BE2C (cell line): ENCODE measurements around the gene RMND1.

ENCODE experiments used
- DNase-seq: peaks from one replicate; pipeline ENCODE4 v3.0.0-alpha.2; 2020
- H3K27me3 ChIP-seq: fragments of 250-450 bp; sonication (Bioruptor Pico); 2 replicates; pipeline ENCODE4 v1.5.1; 2020; ENCODE audit warnings: mild to moderate bottlenecking
- H3K36me3 ChIP-seq: fragments of 250-450 bp; sonication (Bioruptor Pico); 2 replicates; pipeline ENCODE4 v1.5.1; 2020; ENCODE audit warnings: mild to moderate bottlenecking
- H3K4me1 ChIP-seq: fragments of 250-450 bp; sonication (Bioruptor Pico); 2 replicates; pipeline ENCODE4 v1.5.1; 2020
- H3K4me3 ChIP-seq: 2 replicates; pipeline ENCODE4 v1.5.1; 2011; ENCODE audit warnings: low read depth, low read length
- H3K9me3 ChIP-seq: fragments of 250-450 bp; sonication (Bioruptor Pico); 2 replicates; pipeline ENCODE4 v1.5.1; 2020
- CTCF ChIP-seq: IDR thresholded peaks from 2 replicates; pipeline ENCODE4 v1.5.1; 2012; ENCODE audit warnings: mild to moderate bottlenecking, low read depth, low read length

Gene RMND1

GRCh38 chr6:151483994-151484393, 32.1 kb upstream of the RMND1 start:
- Histone ChIP-seq H3K4me3 (no peak overlapping the region), H3K36me3 (no peaks in the 10 kb centered on the region), H3K4me1 (no peaks in the 10 kb centered on the region), H3K27me3 (peaks cover 17% of the 10 kb centered on the region), H3K9me3 (no peaks in the 10 kb centered on the region)
- DNase-seq: no peak
- no peak for TF ChIP-seq CTCF

GRCh38 chr6:151482290-151482689, 30.4 kb upstream of the RMND1 start:
- Histone ChIP-seq H3K4me1 (no peaks in the 10 kb centered on the region), H3K36me3 (no peaks in the 10 kb centered on the region), H3K4me3 (no peak overlapping the region), H3K27me3 (peaks cover 6% of the 10 kb centered on the region), H3K9me3 (no peaks in the 10 kb centered on the region)
- TF ChIP-seq CTCF: no peak
- DNase-seq: no peak

- DNase-seq: no peak
- Histone ChIP-seq H3K4me3 (no peak overlapping the region), H3K4me1 (no peaks in the 10 kb centered on the region)
Observed at GRCh38 chr6:151481786-151482185, 29.9 kb upstream of the RMND1 start.

GRCh38 chr6:151478670-151479069, 26.7 kb upstream of the RMND1 start:
- Histone ChIP-seq H3K9me3 (no peaks in the 10 kb centered on the region), H3K4me3 (no peak overlapping the region), H3K4me1 (no peaks in the 10 kb centered on the region), H3K36me3 (no peaks in the 10 kb centered on the region), H3K27me3 (peaks cover 3% of the 10 kb centered on the region; the same call in 1 of the 2 replicates)
- no peak for DNase-seq
- no peak for TF ChIP-seq CTCF

More at GRCh38 chr6:151481786-151482185, 29.9 kb upstream of the RMND1 start:
- Histone ChIP-seq H3K27me3 (peaks cover 3% of the 10 kb centered on the region; the same call in 1 of the 2 replicates), H3K9me3 (no peaks in the 10 kb centered on the region), H3K36me3 (no peaks in the 10 kb centered on the region)
- TF ChIP-seq CTCF: no peak

GRCh38 chr6:151477726-151478125, 25.8 kb upstream of the RMND1 start:
- Histone ChIP-seq H3K36me3 (no peaks in the 10 kb centered on the region), H3K27me3 (peaks cover 3% of the 10 kb centered on the region; the same call in 1 of the 2 replicates), H3K9me3 (no peaks in the 10 kb centered on the region), H3K4me1 (no peaks in the 10 kb centered on the region), H3K4me3 (no peak overlapping the region)
- no peak for DNase-seq
- no peak for TF ChIP-seq CTCF

GRCh38 chr6:151475653-151476523, 24.0 kb upstream of the RMND1 start:
- Histone ChIP-seq H3K36me3 (no peaks in the 10 kb centered on the region), H3K4me3 (peak overlapping the region; percentile 46), H3K27me3 (no peaks in the 10 kb centered on the region), H3K9me3 (no peaks in the 10 kb centered on the region), H3K4me1 (no peaks in the 10 kb centered on the region)
- peak; percentile 51 for DNase-seq
- TF ChIP-seq CTCF: peak; percentile 83
